Renal cortex interstitium (tissue), 11 donors: Measurements from ENCODE around the gene NFE2L1. TPM values are rescaled to one million over a fixed set of nuclear protein-coding genes. Genes with fewer than 3 reads are reported as not detected.
A peak's percentile ranks its signal among the peaks of the same experiment; 100 is the strongest.
"Not testable (repeated sequence)": the region's sequence is repeated elsewhere in the genome, so short reads cannot be mapped to it uniquely, and the experiment has no call there.

Experiments
- DNase-seq, 11 donors: peaks; one replicate each; pipeline ENCODE4 v3.0.0-alpha.2; 2013; ENCODE audit warnings: low read depth in 9 of 11, low spot score in 4 of 11; ENCODE audit errors: extremely low read depth in 1 of 11
- polyA plus RNA-seq, 3 donors: library from polyadenylated mRNA; unstranded; fragments of 120-200 nt; gene quantifications; one replicate each; pipeline ENCODE4 v1.2.1, GENCODE V29; 2013; ENCODE audit not compliant: insufficient read length in 3 of 3

Gene NFE2L1
- polyA plus RNA-seq, 3 donors: 232 to 245 (median 232) TPM

GRCh38 chr17:48014595-48015111, 33.5 kb upstream of the NFE2L1 start:
- DNase-seq: no peak

- no peak for DNase-seq
Measured at GRCh38 chr17:48016112-48016511, 32.0 kb upstream of the NFE2L1 start.

DNA sequence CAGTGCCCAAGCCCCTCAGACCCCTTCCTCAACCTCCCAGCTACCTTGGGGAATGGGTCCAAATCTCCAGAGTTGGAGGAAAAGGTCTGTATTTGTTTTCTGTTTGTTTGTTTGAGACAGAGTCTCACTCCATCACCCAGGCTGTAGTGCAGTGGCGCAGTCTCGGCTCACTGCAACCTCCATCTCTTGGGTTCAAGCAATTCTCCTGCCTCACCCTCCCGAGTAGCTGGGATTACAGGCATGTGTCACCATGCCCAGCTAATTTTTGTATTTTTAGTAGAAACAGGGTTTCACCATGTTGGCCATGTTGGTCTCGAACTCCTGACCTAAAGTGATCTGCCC, 30.4 kb upstream of the NFE2L1 start:
- DNase-seq: not testable (repeated sequence)

GRCh38 chr17:48021934-48022333, 26.2 kb upstream of the NFE2L1 start:
- DNase-seq: no peak

DNA sequence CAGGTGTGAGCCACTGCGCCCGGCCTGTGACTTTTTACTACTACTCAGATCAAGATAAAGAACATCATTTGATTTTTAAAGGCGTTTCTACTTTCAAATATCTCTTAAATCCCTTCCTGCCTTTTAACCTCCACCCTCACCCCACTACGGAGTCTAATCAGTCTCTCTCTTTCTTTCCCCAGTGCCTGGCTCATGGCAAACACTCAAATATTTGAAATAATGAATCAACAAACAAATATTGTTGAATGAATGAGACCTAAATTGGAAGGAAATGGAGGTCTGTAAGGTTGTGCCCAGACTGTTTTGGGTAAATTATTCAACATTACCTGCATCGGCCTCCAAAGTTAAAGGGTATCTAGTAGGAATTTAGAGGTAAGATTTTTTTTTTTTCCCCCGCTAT, 25.3 kb upstream of the NFE2L1 start:
- no peak for DNase-seq

GRCh38 chr17:48023400-48024148, 24.6 kb upstream of the NFE2L1 start:
- peak in 1 of 11 donors; percentile 63 for DNase-seq

DNA sequence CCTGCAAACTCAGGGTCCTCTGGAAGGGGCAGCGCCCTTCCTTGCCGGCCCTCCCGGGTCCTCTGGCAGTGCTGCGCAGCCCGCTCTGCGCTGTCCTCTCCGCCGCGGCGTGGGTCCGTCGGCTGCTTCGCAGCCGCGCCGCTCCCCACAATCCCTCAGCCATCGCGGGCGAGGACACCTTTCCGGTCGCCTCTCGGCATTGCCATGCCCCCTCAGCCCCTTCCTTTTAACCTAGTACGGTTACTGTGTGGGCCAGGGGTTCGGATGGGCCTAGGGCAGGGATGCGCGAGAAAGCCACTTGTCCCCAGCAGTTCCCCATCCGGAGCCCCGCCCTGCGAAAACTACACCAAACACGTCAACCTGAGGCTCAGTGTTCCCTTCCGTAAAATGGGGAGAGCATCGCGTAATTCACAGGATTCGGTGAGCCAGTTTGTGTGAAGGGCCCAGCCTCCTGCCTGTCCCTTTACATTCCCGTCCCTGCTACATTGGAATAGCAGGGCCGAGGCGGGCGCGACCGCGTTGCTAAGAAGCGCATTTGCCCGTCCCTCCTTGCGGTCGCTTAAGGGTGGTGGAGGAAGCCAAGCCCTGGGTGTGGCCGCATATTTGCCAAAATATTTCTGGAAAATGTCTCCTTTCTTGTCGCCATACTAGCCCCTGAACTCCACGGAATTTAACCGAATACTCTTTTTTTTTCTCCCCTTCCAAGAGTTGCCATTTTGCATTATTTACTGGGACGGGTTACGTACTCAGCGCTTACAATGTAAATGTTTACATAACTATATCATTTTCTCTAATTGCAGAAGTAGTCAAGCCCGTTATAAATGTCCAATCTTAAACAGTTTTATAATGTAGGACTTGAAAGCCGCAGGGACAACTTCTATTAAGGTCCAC, 23.8 kb upstream of the NFE2L1 start:
- DNase-seq: no peak

DNA sequence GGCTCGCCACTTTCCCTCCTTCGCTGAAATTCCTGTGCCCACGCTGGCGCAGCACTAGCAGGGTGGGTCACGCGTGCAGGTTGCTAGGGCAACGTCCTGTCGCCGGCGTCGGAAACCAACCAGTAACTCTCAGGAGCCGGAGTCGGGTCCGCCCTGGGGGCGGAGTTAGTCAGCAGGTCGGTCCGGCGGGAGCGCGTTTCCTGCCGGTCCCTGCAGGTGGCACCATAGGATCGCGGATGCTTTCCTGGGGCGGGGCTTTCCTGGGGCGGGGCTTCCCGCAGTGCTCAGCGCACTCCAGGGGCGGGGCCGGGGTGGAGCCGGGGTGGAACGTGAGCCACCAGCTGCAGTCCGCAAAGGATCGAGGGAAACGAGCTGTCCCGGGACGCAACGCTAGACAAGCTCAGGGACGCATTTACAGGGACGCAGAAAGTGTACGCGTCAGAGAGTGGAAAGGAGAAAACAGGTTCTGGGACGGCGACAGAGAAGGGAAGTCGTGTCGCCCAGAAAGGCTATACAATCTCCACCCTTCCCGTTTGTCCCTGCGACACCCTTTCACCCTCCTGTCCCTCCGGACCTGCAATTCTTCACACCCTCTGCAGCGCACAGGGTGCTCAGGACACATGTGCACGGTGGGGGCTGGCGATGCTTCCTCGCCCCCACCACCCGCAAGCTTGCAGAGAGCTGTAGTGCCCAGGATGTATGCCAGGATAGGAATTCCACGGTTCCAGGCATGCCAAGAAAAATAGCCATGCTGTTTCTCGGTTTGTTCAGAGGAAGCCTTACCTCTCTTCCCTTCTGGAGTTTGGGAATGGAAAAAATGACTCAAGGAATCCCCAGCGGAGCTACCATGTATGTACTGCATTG, 22.9 kb upstream of the NFE2L1 start:
- peak; percentile 91 to 96 (median 94) for DNase-seq

DNA sequence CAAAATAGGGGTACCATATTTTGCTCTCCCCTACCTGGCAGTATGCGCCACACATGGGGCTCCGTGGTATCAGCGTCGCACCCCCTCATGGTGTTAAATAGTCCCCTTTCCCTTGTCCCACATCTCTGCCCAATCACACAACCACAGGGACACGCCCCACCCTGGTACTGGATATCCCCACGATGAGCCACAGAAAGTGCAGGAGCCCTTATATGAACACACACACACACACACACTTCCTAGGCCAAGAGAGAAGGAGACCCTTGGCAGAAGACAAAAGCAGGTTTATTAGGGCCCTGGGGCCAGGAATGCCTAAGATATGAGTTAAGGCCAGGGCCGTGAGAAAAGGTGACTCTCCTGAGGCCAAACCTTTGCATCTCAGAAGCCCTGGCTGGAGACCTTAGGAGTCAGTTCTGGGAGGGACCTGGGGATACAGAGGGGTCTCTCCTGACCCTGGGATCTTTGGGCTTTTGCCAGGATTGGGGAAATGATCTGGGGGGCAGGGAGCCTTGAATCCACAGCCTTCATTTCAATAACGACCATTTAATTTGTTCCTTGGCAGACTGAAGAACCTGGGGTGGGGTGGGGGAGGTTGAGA, 22.2 kb upstream of the NFE2L1 start:
- no peak for DNase-seq

GRCh38 chr17:48026502-48027321, 21.4 kb upstream of the NFE2L1 start:
- DNase-seq: peak in 7 of 11 donors; percentile 84 to 90 (median 86)

DNA sequence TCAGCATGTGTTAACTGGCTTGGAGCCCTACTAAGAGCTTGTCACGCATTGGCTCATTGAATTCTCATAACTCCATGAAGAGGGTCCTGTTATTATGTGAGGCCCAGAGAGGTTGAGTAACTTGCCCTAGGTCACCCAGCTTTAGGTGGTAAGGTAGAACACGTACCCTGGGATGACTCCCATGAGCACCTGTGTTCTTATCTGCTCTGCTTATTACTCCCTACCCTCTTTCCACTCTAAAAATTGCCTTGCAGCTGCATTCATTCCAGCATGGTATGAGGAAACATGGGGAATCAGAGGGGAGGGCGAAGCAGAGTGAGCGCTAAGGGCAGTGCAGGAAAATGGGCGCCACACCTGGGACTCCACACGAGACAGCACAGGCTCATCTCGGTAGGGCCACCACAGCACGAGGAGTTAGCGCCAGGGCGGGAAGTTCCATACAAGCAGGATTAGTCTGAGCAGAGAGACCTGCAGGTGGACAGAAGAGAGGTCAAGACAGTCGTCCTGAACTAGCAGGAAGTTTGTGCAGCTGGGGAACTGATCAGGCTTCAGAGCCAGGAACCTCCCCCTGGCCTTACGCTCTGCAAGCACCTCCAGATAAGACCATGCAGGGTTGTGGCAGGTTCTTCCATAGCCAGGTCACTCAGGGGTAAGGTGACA, 20.7 kb upstream of the NFE2L1 start:
- DNase-seq: no peak

GRCh38 chr17:48028736-48029135, 19.4 kb upstream of the NFE2L1 start:
- no peak for DNase-seq

- DNase-seq: no peak
Measured at GRCh38 chr17:48030531-48030930, 17.6 kb upstream of the NFE2L1 start.

- DNase-seq: no peak
Measured at GRCh38 chr17:48031966-48032365, 16.2 kb upstream of the NFE2L1 start.

- DNase-seq: not testable (repeated sequence)
Measured at GRCh38 chr17:48034734-48035133, 13.4 kb upstream of the NFE2L1 start.

GRCh38 chr17:48036693-48037035, 11.5 kb upstream of the NFE2L1 start:
- no peak for DNase-seq

DNA sequence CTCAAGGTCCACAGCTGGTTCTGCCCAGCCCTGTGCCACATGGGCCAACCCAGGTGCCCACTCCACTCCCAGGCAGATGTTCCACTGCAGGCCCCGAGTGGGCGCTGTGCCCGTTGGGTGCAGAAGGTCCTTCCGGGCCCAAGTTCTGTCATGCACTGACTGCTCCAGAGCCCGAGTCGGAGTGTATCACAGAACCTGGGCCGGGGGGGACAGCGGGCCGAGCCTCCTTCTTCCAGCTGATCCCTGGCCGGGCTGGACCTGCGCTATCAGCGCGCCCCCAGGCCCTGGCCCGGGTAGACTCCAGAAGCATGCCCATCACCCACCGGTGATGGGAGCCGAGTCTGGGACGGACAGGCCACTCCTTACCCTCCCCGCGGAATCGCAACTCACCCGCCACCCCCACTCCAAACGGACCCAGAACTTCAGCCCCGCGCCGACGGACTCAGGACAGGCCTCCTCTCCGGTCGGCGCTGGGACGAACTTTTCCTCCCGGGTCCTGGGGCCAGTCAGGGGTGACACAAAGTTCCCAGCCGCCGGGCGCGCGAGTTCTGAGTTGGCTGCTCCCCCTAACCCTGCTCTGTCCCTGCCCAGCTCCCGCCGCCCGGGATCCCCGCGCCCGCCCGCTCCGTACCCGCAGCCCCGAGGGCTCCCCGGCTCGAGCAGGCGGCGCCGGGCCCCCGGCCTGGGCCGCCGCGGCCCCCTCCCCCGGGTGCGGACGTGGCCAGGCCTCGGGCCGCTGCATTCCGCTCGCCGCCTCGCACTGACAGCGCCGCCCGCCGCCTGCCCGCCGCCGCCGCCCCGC, 10.9 kb upstream of the NFE2L1 start, which contains the start of gene COPZ2:
TSS of gene COPZ2 (minus strand) at position 762 of the 802 bp plus-strand sequence. CDS start at position 742, 20 bp downstream.
- DNase-seq: no peak
